HG03378 (cell line): ENCODE measurements around the gene SEMA4G.

Experiments
- ATAC-seq: cut with Tn5 transposase; IDR thresholded peaks from one replicate; pipeline ENCODE4 v1.9.1; 2021; ENCODE audit warnings: mild to moderate bottlenecking, moderate library complexity; ENCODE audit not compliant: unreplicated experiment

Gene SEMA4G

GRCh38 chr10:100987685-100988049 lies 18.4 kb downstream of the SEMA4G start:
- no peak for ATAC-seq

- ATAC-seq: no peak
These were observed 18.9 kb downstream of the SEMA4G start for GRCh38 chr10:100988166-100988565.

- no peak for ATAC-seq
These were observed 19.8 kb downstream of the SEMA4G start for GRCh38 chr10:100989088-100989487.

- ATAC-seq: no peak
These were observed 24.8 kb downstream of the SEMA4G start for GRCh38 chr10:100993986-100994708.

GRCh38 chr10:100995181-100995580 lies 25.9 kb downstream of the SEMA4G start:
- ATAC-seq: no peak

- no peak for ATAC-seq
These were observed 27.5 kb downstream of the SEMA4G start for GRCh38 chr10:100996678-100997359.

GRCh38 chr10:100997360-100998182 lies 28.3 kb downstream of the SEMA4G start:
- no peak for ATAC-seq

- ATAC-seq: no peak
These were observed 29.1 kb downstream of the SEMA4G start for GRCh38 chr10:100998183-100998990.

- no peak for ATAC-seq
These were observed 29.9 kb downstream of the SEMA4G start for GRCh38 chr10:100998991-100999741.

- no peak for ATAC-seq
These were observed 30.4 kb downstream of the SEMA4G start, which contains the start of gene LZTS2 for GRCh38 chr10:100999742-101000126. Gene LZTS2, plus strand, starts transcription at chr10:100999808. Its CDS starts 2,731 bp downstream, at chr10:101002539.

GRCh38 chr10:101000127-101000914 lies 31.0 kb downstream of the SEMA4G start:
- no peak for ATAC-seq

- ATAC-seq: no peak
These were observed 31.8 kb downstream of the SEMA4G start for GRCh38 chr10:101000915-101001658.

- no peak for ATAC-seq
These were observed 32.3 kb downstream of the SEMA4G start for GRCh38 chr10:101001659-101002035.

GRCh38 chr10:101002456-101002855 lies 33.2 kb downstream of the SEMA4G start:
- no peak for ATAC-seq

- ATAC-seq: no peak
These were observed 34.4 kb downstream of the SEMA4G start for GRCh38 chr10:101003639-101004206.

GRCh38 chr10:101005361-101005760 lies 36.1 kb downstream of the SEMA4G start:
- no peak for ATAC-seq

GRCh38 chr10:101005869-101006567 lies 36.7 kb downstream of the SEMA4G start:
- ATAC-seq: no peak
